Measurements from ENCODE around the gene PKD1.

Gene PKD1

GRCh38 chr16:2043667-2044451 lies 91.8 kb downstream of the PKD1 start:
- no peak for DNase-seq

- no peak for DNase-seq
Observed at GRCh38 chr16:2042986-2043666, 92.6 kb downstream of the PKD1 start.

- DNase-seq, result no peak
Observed at GRCh38 chr16:2042171-2042985, 93.3 kb downstream of the PKD1 start.

GRCh38 chr16:2040787-2041522 lies 94.7 kb downstream of the PKD1 start:
- DNase-seq, result no peak

- DNase-seq, result no peak
Observed at GRCh38 chr16:2040041-2040786, 95.5 kb downstream of the PKD1 start.

GRCh38 chr16:2039274-2040031 lies 96.2 kb downstream of the PKD1 start:
- no peak for DNase-seq
